BLaER1 (cell line): ENCODE results near the gene ELK3.
A peak's percentile ranks its signal among the peaks of the same experiment; 100 is the strongest.

Experiments used
- H3K27ac ChIP-seq: shearing (Covaris generic); formaldehyde crosslinking; 2 replicates; pipeline ENCODE4 v1.8.1; 2022
- H3K27me3 ChIP-seq: shearing (Covaris generic); formaldehyde crosslinking; 2 replicates; pipeline ENCODE4 v1.8.1; 2022
- H3K36me3 ChIP-seq: shearing (Covaris generic); formaldehyde crosslinking; 2 replicates; pipeline ENCODE4 v1.8.1; 2022
- H3K4me1 ChIP-seq: shearing (Covaris generic); formaldehyde crosslinking; 2 replicates; pipeline ENCODE4 v1.8.1; 2022
- H3K4me2 ChIP-seq: shearing (Covaris generic); formaldehyde crosslinking; 2 replicates; pipeline ENCODE4 v1.8.1; 2022
- H3K4me3 ChIP-seq: shearing (Covaris generic); formaldehyde crosslinking; 2 replicates; pipeline ENCODE4 v1.8.1; 2022
- H3K9ac ChIP-seq: shearing (Covaris generic); formaldehyde crosslinking; 2 replicates; pipeline ENCODE4 v1.8.1; 2022
- H3K9me3 ChIP-seq: shearing (Covaris generic); formaldehyde crosslinking; 2 replicates; pipeline ENCODE4 v1.8.1; 2022
- H4K20me1 ChIP-seq: shearing (Covaris generic); formaldehyde crosslinking; 2 replicates; pipeline ENCODE4 v1.8.1; 2022
- Cebpa-rat ChIP-seq: shearing (Covaris generic); IDR thresholded peaks from 2 replicates; pipeline ENCODE4 v1.8.1; 2022

The ELK3 gene

DNA sequence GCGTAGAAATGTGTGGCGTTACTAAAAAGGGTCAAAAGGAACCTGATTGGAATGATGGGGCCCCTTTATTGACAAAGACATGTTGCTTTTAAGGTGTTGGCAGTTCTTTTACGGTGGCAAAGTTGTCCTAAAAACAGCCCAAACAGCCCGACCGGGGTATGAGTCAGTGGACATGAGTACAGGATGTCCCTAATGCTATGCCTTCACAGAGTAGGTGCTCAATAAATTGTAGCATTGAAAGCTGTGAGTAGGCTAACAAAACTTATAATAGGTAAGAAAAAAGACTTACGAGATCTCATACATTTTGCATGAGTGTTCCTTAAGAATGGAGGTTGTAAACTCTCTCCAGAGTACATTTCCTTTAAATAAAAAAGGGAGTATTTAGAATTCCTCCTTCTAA lies 2.6 kb downstream of the ELK3 start:
- Histone ChIP-seq H3K9ac (peak overlapping the region; percentile 92), H3K4me3 (peak overlapping the region; percentile 88), H3K27me3 (no peaks in the 10 kb centered on the region), H3K4me2 (peak overlapping the region; percentile 88), H3K27ac (peak overlapping the region; percentile 95), H3K36me3 (peaks cover 13% of the 10 kb centered on the region), H4K20me1 (peaks cover 8% of the 10 kb centered on the region; the same call in 1 of the 2 replicates), H3K4me1 (peaks cover 81% of the 10 kb centered on the region), H3K9me3 (peaks cover under 1% of the 10 kb centered on the region; the same call in 1 of the 2 replicates)
- no peak for TF ChIP-seq Cebpa-rat

GRCh38 chr12:96197503-96198272 lies 3.5 kb downstream of the ELK3 start:
- peaks cover 79% of the 10 kb centered on the region for H3K4me1 ChIP-seq
- H3K36me3 ChIP-seq: peaks cover 22% of the 10 kb centered on the region
- peak overlapping the region; percentile 88 for H3K4me2 ChIP-seq
- H3K27me3 ChIP-seq: no peaks in the 10 kb centered on the region
- no peak overlapping the region; the same call in 1 of the 2 replicates for H3K27ac ChIP-seq
- TF ChIP-seq Cebpa-rat: no peak
- H3K4me3 ChIP-seq: peak overlapping the region; percentile 88
- peaks cover 10% of the 10 kb centered on the region for H3K9me3 ChIP-seq
- H4K20me1 ChIP-seq: peaks cover 8% of the 10 kb centered on the region; the same call in 1 of the 2 replicates
- no peak overlapping the region for H3K9ac ChIP-seq

DNA sequence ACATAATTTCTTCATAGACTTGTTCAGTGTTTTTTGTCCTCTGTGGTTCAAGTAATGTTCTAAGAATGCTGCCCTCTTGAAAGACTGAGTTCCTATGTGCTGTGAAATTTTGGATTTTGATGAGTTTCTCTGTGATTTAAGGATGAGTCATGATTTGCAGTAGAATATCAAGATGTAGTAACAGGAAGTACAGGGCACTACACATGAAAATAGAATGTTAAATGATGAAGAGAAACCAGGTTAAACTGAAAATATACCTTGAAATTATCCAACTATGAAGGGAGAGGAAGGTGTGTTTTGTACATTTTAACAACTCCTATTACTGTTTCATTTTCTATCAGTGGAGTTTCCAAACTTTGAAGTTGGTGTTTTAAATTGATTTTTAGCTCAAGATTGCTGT lies 4.8 kb downstream of the ELK3 start:
- H3K9ac ChIP-seq: no peak overlapping the region
- peaks cover 71% of the 10 kb centered on the region for H3K4me1 ChIP-seq
- H3K4me3 ChIP-seq: no peak overlapping the region
- no peaks in the 10 kb centered on the region for H3K27me3 ChIP-seq
- peaks cover 35% of the 10 kb centered on the region for H3K36me3 ChIP-seq
- TF ChIP-seq Cebpa-rat: no peak
- peaks cover 8% of the 10 kb centered on the region; the same call in 1 of the 2 replicates for H4K20me1 ChIP-seq
- H3K4me2 ChIP-seq: peak overlapping the region; percentile 88
- no peak overlapping the region for H3K27ac ChIP-seq
- peaks cover 23% of the 10 kb centered on the region for H3K9me3 ChIP-seq

DNA sequence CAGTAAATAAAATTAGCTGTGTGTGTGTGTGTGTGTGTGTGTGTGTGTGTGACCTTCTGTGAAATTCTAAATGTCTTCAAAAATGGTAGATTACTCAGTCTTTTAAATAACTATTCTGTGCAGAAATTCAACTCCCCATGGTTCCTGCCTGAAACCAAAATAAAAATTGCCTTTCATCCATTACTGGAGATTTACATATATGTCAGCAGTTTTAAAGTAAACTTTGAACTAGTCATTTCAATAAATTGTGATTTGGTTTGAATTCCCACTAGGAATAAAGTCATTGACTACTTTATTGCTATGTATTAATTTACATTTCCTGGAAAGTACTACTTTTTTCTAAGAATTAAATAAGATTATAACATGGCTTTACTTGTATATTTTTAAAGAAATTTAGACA lies 5.3 kb downstream of the ELK3 start:
- H3K9me3 ChIP-seq: peaks cover 26% of the 10 kb centered on the region
- H3K36me3 ChIP-seq: peaks cover 38% of the 10 kb centered on the region
- H3K4me3 ChIP-seq: no peak overlapping the region
- peak overlapping the region; percentile 88 for H3K4me2 ChIP-seq
- peaks cover 75% of the 10 kb centered on the region for H3K4me1 ChIP-seq
- H3K27ac ChIP-seq: no peak overlapping the region
- no peak overlapping the region for H3K9ac ChIP-seq
- no peak for TF ChIP-seq Cebpa-rat
- H4K20me1 ChIP-seq: peaks cover 8% of the 10 kb centered on the region; the same call in 1 of the 2 replicates
- no peaks in the 10 kb centered on the region for H3K27me3 ChIP-seq

DNA sequence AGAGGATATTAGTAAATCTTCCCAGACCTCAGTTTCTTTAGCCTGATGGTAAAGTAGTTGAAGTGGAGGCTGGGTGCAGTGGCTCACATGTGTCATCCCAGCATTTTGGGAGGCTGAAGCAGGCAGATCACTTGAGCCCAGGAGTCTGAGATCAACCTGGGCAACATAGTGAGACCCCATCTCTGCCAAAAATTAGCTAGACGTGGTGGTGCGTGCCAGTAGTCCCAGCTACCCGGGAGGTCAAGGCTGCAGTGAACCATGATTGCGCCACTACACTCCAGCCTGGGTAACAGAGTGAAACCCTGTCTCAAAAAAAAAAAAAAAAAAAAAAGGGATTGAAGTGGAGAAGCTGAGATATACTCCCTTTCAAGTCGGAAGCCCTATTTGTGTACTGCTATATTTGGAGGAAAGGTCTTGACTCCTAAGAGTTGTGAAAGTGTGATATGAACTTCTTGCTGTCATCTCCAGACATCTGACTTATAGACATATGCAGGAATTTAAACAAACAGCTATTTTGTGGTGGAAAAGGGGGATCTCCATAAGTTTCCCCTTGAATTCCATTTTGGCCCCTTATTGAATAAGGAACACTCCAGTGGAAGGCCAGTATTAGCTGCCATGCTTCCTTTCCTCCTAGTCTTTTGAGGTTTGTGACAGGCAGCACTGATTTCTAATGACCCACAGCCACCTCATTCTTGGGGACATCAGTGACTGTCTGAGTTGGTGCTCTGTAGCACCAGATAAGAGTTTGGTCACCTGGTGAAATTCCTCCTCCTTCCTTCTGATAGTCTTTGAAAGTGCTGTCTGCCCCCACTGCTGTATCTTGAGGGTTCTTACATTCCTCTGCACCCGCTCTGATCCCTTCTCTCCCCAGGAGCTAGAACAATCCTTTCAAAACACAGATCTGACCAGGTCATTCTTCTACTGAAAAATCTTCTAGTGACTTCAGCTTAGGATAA lies 7.4 kb downstream of the ELK3 start:
- Histone ChIP-seq H3K4me1 (peaks cover 89% of the 10 kb centered on the region), H3K27ac (no peak overlapping the region), H3K4me2 (0 out of 2 replicates have a peak overlapping the region, but pooled peaks have one; percentile 5), H3K4me3 (no peak overlapping the region), H3K27me3 (no peaks in the 10 kb centered on the region), H3K9ac (no peak overlapping the region), H3K36me3 (peaks cover 38% of the 10 kb centered on the region), H4K20me1 (peaks cover 24% of the 10 kb centered on the region; the same call in 1 of the 2 replicates), H3K9me3 (peaks cover 33% of the 10 kb centered on the region)
- TF ChIP-seq Cebpa-rat: no peak

GRCh38 chr12:96204381-96204780 lies 10.2 kb downstream of the ELK3 start:
- H3K27ac ChIP-seq: no peak overlapping the region
- H3K4me3 ChIP-seq: no peak overlapping the region
- H3K9ac ChIP-seq: no peak overlapping the region
- peak overlapping the region; percentile 88 for H3K4me2 ChIP-seq
- no peaks in the 10 kb centered on the region for H3K27me3 ChIP-seq
- peaks cover 24% of the 10 kb centered on the region; the same call in 1 of the 2 replicates for H4K20me1 ChIP-seq
- TF ChIP-seq Cebpa-rat: no peak
- H3K4me1 ChIP-seq: peaks cover 89% of the 10 kb centered on the region
- peaks cover 35% of the 10 kb centered on the region for H3K9me3 ChIP-seq
- peaks cover 38% of the 10 kb centered on the region for H3K36me3 ChIP-seq

DNA sequence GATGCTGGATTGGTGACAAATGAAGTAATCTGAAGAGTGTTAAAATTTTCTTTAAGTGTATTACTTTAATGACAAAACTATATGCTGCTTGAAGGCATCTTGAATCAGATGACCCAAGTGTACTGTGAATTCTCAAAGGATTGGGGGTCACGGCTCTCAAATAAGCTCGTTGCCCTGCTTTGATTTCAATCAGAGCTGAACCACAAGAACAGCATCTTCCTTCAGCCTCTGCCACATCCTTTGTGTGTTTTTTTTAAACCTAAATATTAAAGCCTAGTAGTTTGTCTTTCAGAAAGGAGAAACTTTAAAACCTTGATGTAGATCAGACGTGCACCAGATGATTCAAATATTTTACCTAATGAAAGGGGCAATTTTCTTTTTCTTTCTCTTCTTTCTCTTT lies 11.7 kb downstream of the ELK3 start:
- peaks cover 90% of the 10 kb centered on the region for H3K4me1 ChIP-seq
- peak overlapping the region; percentile 7; the same call in 1 of the 2 replicates for H3K4me3 ChIP-seq
- no peaks in the 10 kb centered on the region for H3K27me3 ChIP-seq

GRCh38 chr12:96206936-96207662 lies 12.9 kb downstream of the ELK3 start:
- Histone ChIP-seq H3K27me3 (no peaks in the 10 kb centered on the region), H3K4me3 (no peak overlapping the region), H3K9ac (no peak overlapping the region), H3K4me1 (peaks cover 91% of the 10 kb centered on the region), H4K20me1 (peaks cover 16% of the 10 kb centered on the region; the same call in 1 of the 2 replicates), H3K4me2 (peak overlapping the region; percentile 88), H3K36me3 (peaks cover 22% of the 10 kb centered on the region), H3K9me3 (peaks cover 31% of the 10 kb centered on the region), H3K27ac (peak overlapping the region; percentile 88)
- no peak for TF ChIP-seq Cebpa-rat

More for the DNA sequence above, 11.7 kb downstream of the ELK3 start:
- Histone ChIP-seq H4K20me1 (peaks cover 16% of the 10 kb centered on the region; the same call in 1 of the 2 replicates), H3K4me2 (peak overlapping the region; percentile 88), H3K9ac (no peak overlapping the region; the same call in 1 of the 2 replicates), H3K27ac (peak overlapping the region; percentile 50; the same call in 1 of the 2 replicates), H3K9me3 (peaks cover 35% of the 10 kb centered on the region), H3K36me3 (peaks cover 32% of the 10 kb centered on the region)
- no peak for TF ChIP-seq Cebpa-rat

DNA sequence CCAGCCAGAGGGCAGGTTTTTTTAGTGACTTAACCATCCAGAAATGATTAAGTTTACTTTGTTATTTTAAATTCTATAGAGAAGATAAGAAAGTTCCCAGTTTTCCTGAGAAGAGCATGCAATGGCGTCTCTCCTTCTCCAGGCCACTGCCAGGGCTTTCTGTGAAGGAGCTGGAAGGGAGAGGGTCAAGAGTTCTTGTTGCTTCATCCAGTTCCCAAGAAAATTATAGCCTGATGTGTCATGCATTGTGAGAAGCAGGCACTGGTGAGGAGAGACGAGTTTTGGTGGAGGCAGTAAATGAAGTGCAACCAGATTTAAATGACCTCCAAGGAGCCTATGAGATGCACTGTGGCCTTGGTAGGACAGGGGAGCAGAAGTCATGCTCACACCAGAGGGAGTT lies 14.2 kb downstream of the ELK3 start:
- H3K9ac ChIP-seq: peak overlapping the region; percentile 42; the same call in 1 of the 2 replicates
- no peaks in the 10 kb centered on the region for H3K27me3 ChIP-seq
- peaks cover 99% of the 10 kb centered on the region for H3K4me1 ChIP-seq
- peak overlapping the region; percentile 88 for H3K4me2 ChIP-seq
- H3K9me3 ChIP-seq: peaks cover 18% of the 10 kb centered on the region
- H3K27ac ChIP-seq: peak overlapping the region; percentile 88
- peaks cover 9% of the 10 kb centered on the region for H3K36me3 ChIP-seq
- peaks cover 16% of the 10 kb centered on the region; the same call in 1 of the 2 replicates for H4K20me1 ChIP-seq
- TF ChIP-seq Cebpa-rat: no peak
- peak overlapping the region; percentile 52; the same call in 1 of the 2 replicates for H3K4me3 ChIP-seq
